Daoy (cell line): ENCODE measurements around the gene CCDC175. TPM values are rescaled to one million over a fixed set of nuclear protein-coding genes. Genes with fewer than 3 reads are reported as not detected.
A peak's percentile ranks its signal among the peaks of the same experiment; 100 is the strongest.

Source experiments
- DNase-seq: peaks from one replicate; pipeline ENCODE4 v3.0.0-alpha.2; 2015; ENCODE audit warnings: low read depth
- total RNA-seq: library from RNA; depleted of rRNA; stranded (reverse); fragments of >200 nt; shearing (Covaris generic); gene quantifications from 2 replicates; pipeline ENCODE4 v1.2.3, GENCODE V29; 2014; rRNA removed

CCDC175 gene
- total RNA-seq, 1 experiment from 2014 or later: not detected

- peak; percentile 95 for DNase-seq
Measured at GRCh38 chr14:59482541-59483331, 93.9 kb downstream of the CCDC175 start.

- peak; percentile 26 for DNase-seq
Measured at GRCh38 chr14:59481871-59482540, 94.6 kb downstream of the CCDC175 start.

GRCh38 chr14:59481407-59481806 lies 95.2 kb downstream of the CCDC175 start:
- no peak for DNase-seq

GRCh38 chr14:59480166-59480565 lies 96.4 kb downstream of the CCDC175 start:
- DNase-seq: no peak

GRCh38 chr14:59478540-59478939 lies 98.1 kb downstream of the CCDC175 start:
- DNase-seq: no peak

GRCh38 chr14:59475709-59476108 lies 100.9 kb downstream of the CCDC175 start:
- no peak for DNase-seq

GRCh38 chr14:59474172-59474571 lies 102.4 kb downstream of the CCDC175 start:
- DNase-seq: peak; percentile 13

GRCh38 chr14:59465316-59466135 lies 111.1 kb downstream of the CCDC175 start, which contains the start of gene GPR135:
TSS of gene GPR135 (minus strand) at chr14:59465380. CDS start at chr14:59465226, 154 bp downstream.
- no peak for DNase-seq

GRCh38 chr14:59464486-59465315 lies 111.9 kb downstream of the CCDC175 start:
- DNase-seq: peak; percentile 78

- DNase-seq: no peak
Measured at GRCh38 chr14:59463787-59464485, 112.7 kb downstream of the CCDC175 start.

- DNase-seq: no peak
Measured at GRCh38 chr14:59461891-59462290, 114.7 kb downstream of the CCDC175 start.

GRCh38 chr14:59460378-59460777 lies 116.2 kb downstream of the CCDC175 start:
- no peak for DNase-seq

- DNase-seq: no peak
Measured at GRCh38 chr14:59458486-59458885, 118.1 kb downstream of the CCDC175 start.

GRCh38 chr14:59455411-59455810 lies 121.2 kb downstream of the CCDC175 start:
- DNase-seq: peak; percentile 61

Other genes with a start within 250 kb of the CCDC175 start
- gene GPR135, start 111.4 kb downstream of the CCDC175 start, total RNA-seq: 1.8 and 4.1 TPM in 2 replicates
- gene L3HYPDH, start 92.4 kb downstream of the CCDC175 start, total RNA-seq: 75.7 and 90.7 TPM in 2 replicates
- 168 and 191 TPM in 2 replicates for gene JKAMP, start 92.3 kb downstream of the CCDC175 start, total RNA-seq